Measurements from ENCODE around the gene MOB1A. TPM values are rescaled to one million over a fixed set of nuclear protein-coding genes. Genes with fewer than 3 reads are reported as not detected.

The MOB1A gene
- total RNA-seq, 1 experiment from 2014 or later, result 95.1 TPM

- Mint-ChIP-seq H3K27ac (peak overlapping the region; percentile 68 to 78 (median 71)), H3K4me1 (peaks cover 46 to 50% of the 10 kb centered on the region in 2 experiments), H3K4me3 (peak overlapping the region in 1 of 2 experiments; percentile 55; a peak in 1 of 5 replicates), H3K27me3 (ENCODE audit: low read depth) (no peaks in the 10 kb centered on the region), H3K9me3 (no peaks in the 10 kb centered on the region), H3K36me3 (ENCODE audit: insufficient read depth in 1 of 3, low read depth in 3 of 3) (peaks cover 59 to 87% (median 85%) of the 10 kb centered on the region in 3 experiments)
- Histone ChIP-seq H2BK12ac (ENCODE audit: insufficient read length, low read depth, low read length) (no peak overlapping the region), H3T11ph (ENCODE audit: low read length) (no peak overlapping the region), H4K20me1 (ENCODE audit: control insufficient read depth, insufficient read depth, insufficient read length) (no peaks in the 10 kb centered on the region), H3K56ac (ENCODE audit: insufficient read length, low read depth, low read length) (no peak overlapping the region), H3K4ac (ENCODE audit: low read depth, low read length) (no peak overlapping the region), H3K4me2 (ENCODE audit: insufficient read depth, insufficient read length, low read length) (no peak overlapping the region), H3K27me3 (ENCODE audit: insufficient read depth, low read length) (no peaks in the 10 kb centered on the region), H3K18ac (ENCODE audit: insufficient read length, low read depth, low read length) (no peak overlapping the region), H2AFZ (ENCODE audit: low read length) (no peak overlapping the region), H2BK5ac (ENCODE audit: insufficient read length, low read length) (no peak overlapping the region), H3K79me2 (ENCODE audit: insufficient read depth, low read length) (peaks cover 61% of the 10 kb centered on the region; the same call in 1 of the 2 replicates), H3K23ac (ENCODE audit: insufficient read length, low read depth, low read length) (no peak overlapping the region), H2BK20ac (ENCODE audit: low read depth, low read length, poor library complexity, severe bottlenecking) (no peak overlapping the region), H2BK120ac (ENCODE audit: low read depth, low read length, poor library complexity, severe bottlenecking) (no peak overlapping the region), H4K8ac (replicated peaks; ENCODE audit: insufficient read length, low read depth, low read length) (no peak overlapping the region), H4K5ac (ENCODE audit: insufficient read length, low read depth, low read length) (no peak overlapping the region), H3K14ac (ENCODE audit: insufficient read depth, low read length) (no peak overlapping the region), H2AK5ac (ENCODE audit: insufficient read length, low read length) (no peak overlapping the region), H3K9ac (ENCODE audit: extremely low read depth, insufficient read length, low read length) (no peak overlapping the region), H3K79me1 (ENCODE audit: insufficient read depth, low read depth, low read length, poor library complexity, severe bottlenecking) (peaks cover 7% of the 10 kb centered on the region), H4K91ac (ENCODE audit: insufficient read length, low read depth, low read length) (no peak overlapping the region), H3K4me1 (ENCODE audit: insufficient read depth, low read length) (peaks cover 10% of the 10 kb centered on the region), H3K27ac (ENCODE audit: insufficient read length, low read depth, low read length) (no peak overlapping the region), H3K23me2 (ENCODE audit: insufficient read length, low read depth, low read length, poor library complexity, severe bottlenecking) (peaks cover 3% of the 10 kb centered on the region), H3K9me3 (ENCODE audit: control insufficient read depth, low read depth, low read length) (no peaks in the 10 kb centered on the region), H2BK15ac (ENCODE audit: low read depth, low read length) (no peak overlapping the region)
- no CpG with 5 or more reads among the region's 5 CpGs for WGBS (ENCODE audit: extremely low coverage, insufficient read length, low lambda C conversion rate)
- TF ChIP-seq CTCF (conservative IDR thresholded peaks at IDR 0.05), result no peak
- no peak for DNase-seq
These were observed 26.4 kb upstream of the MOB1A start for GRCh38 chr2:74205113-74205512.

All from H9 (cell line).